Vagina (tissue), 2 donors: ENCODE results near the gene TCP11L2. TPM values are rescaled to one million over a fixed set of nuclear protein-coding genes. Genes with fewer than 3 reads are reported as not detected.

Experiments used
- DNase-seq, 2 donors: peaks; one replicate each; pipeline ENCODE4 v3.0.0-alpha.2; 2017; ENCODE audit errors: extremely low spot score in 2 of 2
- H3K27ac ChIP-seq: fragments of 200-600 bp; sonication (generic); one replicate; pipeline ENCODE4 v1.5.1; 2019
- H3K27me3 ChIP-seq: fragments of 200-600 bp; sonication (generic); one replicate; pipeline ENCODE4 v1.5.1; 2019
- H3K36me3 ChIP-seq, 2 donors: fragments of 200-600 bp; sonication (generic); one replicate each; pipeline ENCODE4 v1.5.1; 2017 to 2019
- H3K4me1 ChIP-seq: fragments of 200-600 bp; sonication (generic); one replicate; pipeline ENCODE4 v1.5.1; 2019
- H3K4me3 ChIP-seq, 2 donors: fragments of 200-600 bp; sonication (generic); 1 replicate in 1 of 2; 2 replicates in 1 of 2; pipeline ENCODE4 v1.5.1; 2016 to 2019
- H3K9me3 ChIP-seq: fragments of 200-600 bp; sonication (generic); one replicate; pipeline ENCODE4 v1.5.1; 2019
- CTCF ChIP-seq, 3 experiments: fragments of 450-650 bp in 2 of 3; fragments of 200-600 bp in 1 of 3; sonication (generic) in 1 of 3; IDR thresholded peaks; one replicate each; pipeline ENCODE4 v1.5.1; 2017 to 2019; ENCODE audit warnings: antibody characterized with exemption in 3 of 3, mild to moderate bottlenecking in 2 of 3, moderate library complexity in 2 of 3
- POLR2A ChIP-seq, 2 donors: fragments of 450-650 bp; IDR thresholded peaks; one replicate each; pipeline ENCODE4 v1.6.1; 2017; ENCODE audit warnings: antibody characterized with exemption in 2 of 2, mild to moderate bottlenecking in 2 of 2, moderate library complexity in 2 of 2
- POLR2AphosphoS5 ChIP-seq, 2 donors: sonication (generic); formaldehyde crosslinking; IDR thresholded peaks; one replicate each; pipeline ENCODE4 v1.9.0; 2017; ENCODE audit warnings: antibody characterized with exemption in 2 of 2, mild to moderate bottlenecking in 2 of 2, low read depth in 1 of 2; ENCODE audit not compliant: insufficient read depth in 1 of 2
- intact Hi-C: fragments of 100-400 bp; cut with DNase I; formaldehyde crosslinking; loops from one replicate; pipeline ENCODE4 v1.15.1; 2023
- total RNA-seq: library from RNA; depleted of rRNA; stranded (reverse); fragments of >200 nt; gene quantifications from one replicate; pipeline ENCODE4 v1.2.3, GENCODE V29; 2016

Gene TCP11L2
- total RNA-seq, 1 donor from 2014 or later, result 47.1 TPM

GRCh38 chr12:106357549-106358395, 55.2 kb downstream of the TCP11L2 start, which contains the start of gene POLR3B:
TSS of gene POLR3B (plus strand) at chr12:106357748. CDS start at chr12:106357880, 132 bp downstream.
- H3K27ac ChIP-seq, result peak within 1 kb of the TSS; percentile 75
- peak within 1 kb of the TSS; percentile 53 to 56 for H3K4me3 ChIP-seq
- H3K27me3 ChIP-seq, result no peaks in the 10 kb centered on the region
- no peaks in the 10 kb centered on the region for H3K36me3 ChIP-seq
- peaks cover 16% of the 10 kb centered on the region for H3K4me1 ChIP-seq
- H3K9me3 ChIP-seq, result no peaks in the 10 kb centered on the region
- peak in 1 of 2 donors; percentile 95 for DNase-seq
- intact Hi-C loops, result loop anchor here (2.0 kb wide), 1 partner anchor 55 kb away; the partner anchor contains the start of gene TCP11L2
- peak in 2 of 3 experiments; percentile 79 for TF ChIP-seq CTCF (IDR thresholded peaks at IDR 0.05)
- peak; percentile 29 to 48 for TF ChIP-seq POLR2A (IDR thresholded peaks at IDR 0.05)
- peak; percentile 90 to 97 for TF ChIP-seq POLR2AphosphoS5 (IDR thresholded peaks at IDR 0.05; ENCODE audit: insufficient read depth in 1 of 2, low read depth in 1 of 2)

GRCh38 chr12:106358396-106359241, 56.1 kb downstream of the TCP11L2 start:
- Histone ChIP-seq H3K27me3 (no peaks in the 10 kb centered on the region), H3K9me3 (no peaks in the 10 kb centered on the region), H3K4me3 (peak overlapping the region; percentile 53 to 56), H3K4me1 (peaks cover 16% of the 10 kb centered on the region), H3K36me3 (no peaks in the 10 kb centered on the region), H3K27ac (peak overlapping the region; percentile 75)
- intact Hi-C loops, result no loop called here
- TF ChIP-seq CTCF (IDR thresholded peaks at IDR 0.05), result no peak
- no peak for TF ChIP-seq POLR2AphosphoS5 (IDR thresholded peaks at IDR 0.05; ENCODE audit: insufficient read depth in 1 of 2, low read depth in 1 of 2)
- TF ChIP-seq POLR2A (IDR thresholded peaks at IDR 0.05), result no peak
- no peak for DNase-seq

GRCh38 chr12:106359646-106360399, 57.3 kb downstream of the TCP11L2 start:
- no peak for DNase-seq
- TF ChIP-seq POLR2AphosphoS5 (IDR thresholded peaks at IDR 0.05; ENCODE audit: insufficient read depth in 1 of 2, low read depth in 1 of 2), result no peak
- no peak for TF ChIP-seq CTCF (IDR thresholded peaks at IDR 0.05)
- TF ChIP-seq POLR2A (IDR thresholded peaks at IDR 0.05), result no peak
- Histone ChIP-seq H3K9me3 (no peaks in the 10 kb centered on the region), H3K27me3 (no peaks in the 10 kb centered on the region), H3K27ac (no peak overlapping the region), H3K4me1 (peaks cover 16% of the 10 kb centered on the region), H3K36me3 (no peaks in the 10 kb centered on the region), H3K4me3 (no peak overlapping the region)
- intact Hi-C loops, result no loop called here

GRCh38 chr12:106360400-106360994, 58.0 kb downstream of the TCP11L2 start:
- TF ChIP-seq POLR2AphosphoS5 (IDR thresholded peaks at IDR 0.05; ENCODE audit: insufficient read depth in 1 of 2, low read depth in 1 of 2), result no peak
- no peak for TF ChIP-seq CTCF (IDR thresholded peaks at IDR 0.05)
- TF ChIP-seq POLR2A (IDR thresholded peaks at IDR 0.05), result no peak
- intact Hi-C loops, result no loop called here
- no peaks in the 10 kb centered on the region for H3K36me3 ChIP-seq
- peaks cover 16% of the 10 kb centered on the region for H3K4me1 ChIP-seq
- no peaks in the 10 kb centered on the region for H3K9me3 ChIP-seq
- H3K4me3 ChIP-seq, result no peak overlapping the region
- no peaks in the 10 kb centered on the region for H3K27me3 ChIP-seq
- DNase-seq, result no peak
- H3K27ac ChIP-seq, result no peak overlapping the region
